ENCODE data around the gene DUSP14.
"Not testable (repeated sequence)": the region's sequence is repeated elsewhere in the genome, so short reads cannot be mapped to it uniquely, and the experiment has no call there.

DUSP14 gene

DNA sequence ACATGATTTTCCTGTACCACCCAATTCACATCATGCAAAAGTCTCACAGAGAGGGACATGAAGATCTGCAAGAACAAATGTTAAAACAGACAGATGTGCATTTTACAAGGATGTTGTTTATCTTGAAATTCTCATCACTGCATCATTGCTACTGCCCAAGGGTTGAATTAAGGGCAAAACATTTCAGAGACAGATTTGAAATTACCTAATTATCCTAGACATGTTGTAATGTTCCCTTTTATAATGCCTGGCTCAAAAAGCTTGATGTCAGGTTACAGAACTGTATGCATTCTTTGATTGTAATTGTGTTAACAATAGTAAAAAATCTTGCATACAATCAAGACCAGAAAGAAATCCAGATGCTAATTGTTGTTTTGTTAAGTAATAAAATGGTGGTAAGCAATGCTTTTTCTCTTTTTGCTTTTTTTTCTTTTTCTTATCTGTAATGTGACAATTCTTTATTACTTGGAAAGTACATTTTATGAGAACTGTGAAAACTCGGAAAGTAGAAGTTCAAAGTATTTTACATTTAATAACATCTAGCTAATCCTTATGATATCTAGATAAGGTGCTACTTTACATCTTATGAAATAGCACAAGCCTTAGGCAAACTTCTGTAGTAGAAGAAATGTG is 3.6 kb upstream of the DUSP14 start:
- DNase-seq: no peak

DNA sequence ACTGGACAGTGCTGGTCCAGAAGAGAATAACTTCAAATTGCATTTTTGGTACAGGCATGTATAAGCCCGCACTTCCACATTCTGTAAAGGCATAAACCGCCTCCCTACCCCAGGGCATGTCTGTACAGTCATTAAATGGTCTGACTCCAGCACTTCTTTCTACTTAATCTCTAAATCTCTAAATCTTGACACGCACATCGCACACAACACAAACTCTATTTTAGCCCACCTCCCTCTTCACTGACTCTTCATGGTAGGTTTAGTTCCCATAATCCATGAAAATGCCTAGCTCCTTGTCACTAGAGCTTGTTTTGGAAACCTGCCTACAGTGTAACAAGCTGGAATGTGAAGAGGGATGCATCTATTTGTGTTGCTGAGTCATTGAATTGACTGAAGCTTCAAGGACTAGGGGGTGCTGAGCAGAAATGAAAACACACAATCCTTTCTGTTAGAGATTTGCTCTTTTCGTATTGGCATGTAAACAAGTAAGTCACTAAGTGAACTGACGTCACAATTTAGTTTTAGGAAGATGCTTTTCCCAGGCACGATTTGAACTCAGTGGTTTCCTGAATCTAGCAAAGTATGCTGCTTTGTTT is 1.6 kb upstream of the DUSP14 start:
- DNase-seq: peak; percentile 85

DNA sequence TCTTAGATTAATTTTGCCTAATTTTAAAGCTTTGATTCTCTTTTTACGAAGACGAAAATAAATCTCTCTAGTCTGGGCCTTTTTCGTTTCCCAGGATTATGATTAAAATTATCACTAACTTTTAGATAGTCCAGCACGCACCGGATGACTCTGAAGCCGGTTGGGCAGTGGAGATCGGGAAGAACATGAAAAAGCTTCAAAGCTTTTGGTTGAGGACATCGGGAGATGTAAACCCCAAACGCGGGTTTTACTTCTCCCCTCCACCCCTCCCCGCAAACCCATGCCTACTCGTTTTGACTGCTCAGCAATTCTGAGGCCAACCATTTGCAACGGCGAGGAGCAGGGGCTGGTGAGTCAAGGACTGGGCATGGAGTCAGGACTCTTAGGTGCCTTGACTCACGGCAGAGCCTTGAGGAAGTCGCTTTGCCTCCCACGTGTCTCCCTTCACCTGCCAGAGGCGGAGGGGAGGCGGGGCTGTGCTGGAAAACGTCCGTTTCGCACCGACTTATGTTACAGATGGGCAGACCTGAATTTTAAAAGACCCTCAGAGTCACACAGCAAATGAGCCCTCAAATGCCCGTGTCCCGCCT is 989 bp upstream of the DUSP14 start:
- peak; percentile 61 for DNase-seq

DNA sequence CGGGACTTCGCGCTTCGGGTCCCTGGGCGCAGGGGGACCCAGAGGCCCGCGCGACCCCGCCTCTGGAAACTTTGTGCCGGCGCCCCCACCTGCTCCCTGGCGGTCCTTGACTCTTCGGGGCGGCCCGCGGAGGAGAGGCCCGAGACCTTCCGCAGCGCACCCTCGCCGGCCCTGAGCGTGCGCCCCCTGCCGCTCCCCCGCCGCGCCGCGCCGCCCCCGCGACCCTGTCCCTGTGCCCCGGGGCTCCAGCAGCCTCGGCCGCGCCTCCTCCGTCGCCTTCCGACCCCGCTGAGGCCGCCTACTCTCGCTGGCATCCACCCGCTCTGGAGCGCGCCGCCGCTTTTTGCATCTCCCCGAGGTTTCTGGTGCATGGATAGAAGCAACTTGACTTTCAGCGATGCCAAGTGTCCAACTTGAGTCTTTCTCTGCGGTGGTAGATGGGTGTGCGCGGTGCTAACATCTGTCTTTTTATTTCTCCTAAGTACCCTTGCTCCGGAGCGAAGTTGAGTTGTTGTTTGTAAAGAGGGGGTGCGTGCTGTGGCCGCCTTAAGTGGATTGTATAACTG is 414 bp downstream of the DUSP14 start:
- DNase-seq: peak; percentile 43

DNA sequence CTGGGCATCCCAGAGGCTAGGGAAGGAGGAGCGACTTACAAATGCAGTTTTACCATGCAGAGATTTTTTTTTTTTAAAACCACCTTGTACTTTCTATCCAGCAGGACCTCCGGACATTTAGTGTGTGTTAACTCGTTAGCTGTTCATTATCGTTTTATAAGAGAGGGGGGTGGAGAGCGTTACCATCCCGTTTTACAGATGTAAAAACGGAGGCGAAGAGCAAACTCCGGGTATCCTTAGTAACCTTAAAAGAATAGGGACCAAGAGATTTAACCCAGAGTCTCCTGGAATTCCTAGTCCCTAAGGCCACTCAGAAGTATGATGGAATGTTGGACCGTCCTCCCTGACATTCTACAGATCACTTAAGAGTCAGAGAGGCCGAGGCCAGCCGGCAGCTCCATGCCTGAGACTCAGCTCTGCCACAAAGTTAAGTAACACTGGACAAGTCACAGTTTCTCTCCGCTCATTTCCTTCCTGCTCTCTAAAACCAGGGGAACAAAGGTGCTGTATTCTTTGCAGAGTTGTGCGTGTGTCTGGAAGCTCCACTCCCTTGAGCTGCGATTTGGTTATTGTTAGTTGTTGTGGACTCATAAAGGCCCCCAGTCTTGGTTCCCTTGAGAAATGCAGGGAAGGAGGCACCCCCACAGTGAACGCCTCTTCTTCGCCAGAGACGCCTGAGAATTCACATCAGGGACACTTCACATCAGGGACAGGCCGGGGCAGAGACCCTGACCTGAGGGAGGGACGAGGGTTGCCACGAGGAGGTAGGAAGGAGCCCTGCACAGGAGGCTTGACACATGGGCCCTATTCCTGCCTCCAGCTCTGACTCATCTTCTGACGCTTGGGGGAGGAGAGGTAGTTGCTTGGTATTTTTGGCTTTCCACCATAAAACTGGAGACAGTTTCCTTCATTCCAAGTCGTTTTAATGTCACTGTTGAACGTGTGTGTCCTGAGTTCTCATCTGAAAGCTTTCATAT is 1.2 kb downstream of the DUSP14 start:
- no peak for DNase-seq

DNA sequence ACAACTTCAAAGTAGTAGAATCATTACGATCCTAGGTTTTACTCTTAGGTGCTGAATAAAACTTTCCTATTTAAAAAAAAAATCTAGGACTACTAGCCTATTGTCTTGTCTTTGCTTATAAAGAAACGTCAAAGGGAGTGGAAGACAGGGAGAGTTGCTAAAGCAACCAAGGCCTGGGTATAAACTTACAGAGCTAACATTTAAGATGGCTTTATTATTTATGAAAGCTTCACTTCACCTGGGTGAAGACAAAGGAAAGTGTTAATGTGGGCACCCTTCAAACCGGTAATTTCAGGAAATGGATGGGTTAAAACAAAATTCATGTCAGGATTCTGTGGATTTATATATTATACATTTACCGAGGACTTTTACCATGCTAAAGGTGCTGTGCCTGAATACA is 2.5 kb downstream of the DUSP14 start:
- DNase-seq: no peak

DNA sequence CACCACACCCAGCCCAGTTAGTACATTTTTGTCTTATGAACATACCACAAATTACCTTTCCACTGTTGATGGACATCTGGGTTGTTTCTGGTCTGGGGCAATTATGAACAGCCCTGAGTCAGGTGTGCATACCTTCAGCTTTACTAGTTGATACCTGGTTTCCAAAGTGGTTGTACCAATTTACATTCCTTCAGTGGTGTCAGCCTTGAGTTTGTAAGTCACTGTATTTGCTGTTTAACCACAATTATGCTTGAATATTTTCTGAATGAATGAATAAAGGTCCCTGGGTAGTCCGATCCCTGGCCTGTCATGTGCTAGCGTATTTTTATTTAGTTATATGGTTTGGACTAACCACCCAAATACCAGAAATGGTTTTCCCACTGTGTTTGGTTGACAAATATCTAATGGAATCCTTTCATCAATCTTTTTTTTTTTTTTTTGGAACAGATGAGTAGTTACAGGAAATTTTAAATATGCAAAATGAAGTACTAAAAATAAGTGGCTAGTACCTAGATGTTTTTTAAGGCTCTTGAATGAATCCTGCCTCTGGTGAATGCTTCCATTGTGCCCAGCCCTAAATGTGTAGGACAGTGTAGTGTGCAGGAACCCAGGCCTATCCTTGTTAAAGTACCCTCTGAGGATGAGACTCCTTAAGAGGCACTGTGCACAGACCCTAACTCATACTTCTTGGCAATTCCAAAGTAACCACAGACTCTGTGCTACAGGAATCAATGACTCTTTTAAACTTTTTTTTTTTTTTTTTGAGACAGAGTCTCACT is 3.7 kb downstream of the DUSP14 start:
- no peak for DNase-seq

DNA sequence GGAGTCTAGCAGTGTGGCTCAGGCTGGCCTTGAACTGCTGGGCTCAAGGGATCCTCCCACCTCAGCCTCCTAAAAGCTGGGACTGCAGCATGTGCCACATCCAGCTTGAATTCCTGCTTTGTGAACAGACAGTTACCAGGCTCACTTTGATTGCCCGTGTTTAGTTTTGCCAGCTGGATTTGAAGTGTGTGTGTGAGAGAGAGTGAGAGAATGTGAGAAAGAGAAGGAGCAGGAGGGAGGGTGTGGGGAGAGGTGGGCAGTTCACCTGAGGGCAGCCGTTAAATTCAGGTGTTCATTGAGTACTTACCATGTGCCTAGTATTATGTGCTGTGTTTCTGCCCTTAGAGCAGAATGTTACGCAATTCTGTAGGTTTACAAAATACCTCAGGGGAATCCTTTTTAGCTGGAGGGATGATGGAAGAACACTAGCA is 4.7 kb downstream of the DUSP14 start:
- DNase-seq: no peak

DNA sequence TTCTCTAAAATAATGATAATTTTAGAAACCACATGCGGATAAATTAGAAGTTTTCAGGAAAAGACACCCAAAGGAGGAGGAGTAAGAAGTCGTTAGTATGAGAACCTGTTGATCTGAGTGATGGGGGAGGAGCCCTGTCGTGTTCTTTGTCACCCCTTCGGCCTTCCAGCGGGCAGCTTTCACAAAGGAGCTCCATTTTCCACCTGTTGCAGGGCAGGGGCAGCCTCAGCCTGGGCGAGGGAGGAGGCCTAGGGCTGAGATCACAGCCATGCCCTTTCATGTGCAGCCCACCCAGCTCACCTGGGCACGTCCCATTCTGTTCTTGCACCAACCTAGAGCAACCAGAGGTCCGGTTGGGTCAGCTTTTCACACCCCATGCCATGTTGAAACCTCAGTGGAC is 5.3 kb downstream of the DUSP14 start:
- no peak for DNase-seq

DNA sequence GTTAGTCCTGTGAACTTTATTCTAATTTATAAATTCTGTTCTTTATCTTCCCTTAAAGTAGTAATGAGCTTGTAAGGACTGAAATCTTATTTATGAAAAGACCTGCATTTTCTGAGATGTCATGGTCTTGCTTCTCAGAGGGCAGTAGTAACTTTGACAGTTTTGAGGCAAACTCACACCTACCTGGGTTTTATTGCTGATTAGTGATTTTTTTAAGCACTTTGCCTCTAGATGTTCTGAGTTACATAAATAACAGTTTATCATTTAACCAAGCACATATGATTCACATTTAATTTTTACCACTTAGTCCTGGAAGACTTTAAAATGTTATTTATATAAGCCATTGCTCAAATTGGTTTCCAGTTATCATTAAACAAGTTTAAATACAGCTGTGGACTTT is 10.7 kb downstream of the DUSP14 start:
- DNase-seq: no peak

DNA sequence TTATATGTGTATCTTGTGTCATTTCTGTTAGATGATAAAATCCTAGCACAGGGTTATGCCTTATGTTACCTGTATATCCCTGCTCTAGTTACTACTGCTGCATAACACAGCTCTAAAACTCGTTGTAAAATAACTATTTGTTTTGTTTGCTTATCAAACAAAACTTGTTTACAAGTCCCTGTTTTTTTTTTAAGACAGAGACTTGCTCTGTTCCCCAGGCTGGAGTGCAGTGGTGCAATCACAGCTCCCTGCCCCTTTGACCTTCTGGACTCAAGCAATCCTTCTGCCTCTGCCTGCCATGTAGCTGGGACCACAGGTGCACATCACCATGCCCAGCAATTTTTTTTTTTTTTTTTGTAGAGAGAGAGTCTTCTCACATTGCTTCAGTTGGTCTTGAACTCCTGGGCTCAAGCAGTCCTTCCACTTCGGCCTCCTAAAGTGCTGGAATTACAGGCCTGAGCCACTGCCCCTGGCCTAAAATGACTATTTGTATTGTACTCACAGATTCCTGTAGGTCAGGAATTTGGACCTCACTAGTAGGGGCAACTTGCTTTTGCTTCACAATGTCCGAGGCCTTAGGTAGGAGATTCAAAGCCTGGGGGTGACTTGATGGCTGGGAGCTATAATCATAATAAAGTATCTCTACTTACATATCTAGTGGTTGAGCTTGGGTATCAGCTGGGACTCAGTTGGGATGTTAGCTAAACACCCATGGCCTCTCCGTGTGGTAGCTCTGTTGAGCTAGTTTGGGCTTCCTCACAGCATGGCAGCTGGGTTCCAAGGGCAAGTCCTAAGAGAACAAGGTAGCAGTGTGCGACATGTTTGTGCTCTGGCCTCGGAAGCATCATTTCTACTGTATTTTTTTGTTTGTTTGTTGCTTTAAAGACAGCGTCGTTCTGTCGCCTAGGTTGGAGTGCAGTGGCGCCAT is 12.6 kb downstream of the DUSP14 start:
- DNase-seq: no peak

DNA sequence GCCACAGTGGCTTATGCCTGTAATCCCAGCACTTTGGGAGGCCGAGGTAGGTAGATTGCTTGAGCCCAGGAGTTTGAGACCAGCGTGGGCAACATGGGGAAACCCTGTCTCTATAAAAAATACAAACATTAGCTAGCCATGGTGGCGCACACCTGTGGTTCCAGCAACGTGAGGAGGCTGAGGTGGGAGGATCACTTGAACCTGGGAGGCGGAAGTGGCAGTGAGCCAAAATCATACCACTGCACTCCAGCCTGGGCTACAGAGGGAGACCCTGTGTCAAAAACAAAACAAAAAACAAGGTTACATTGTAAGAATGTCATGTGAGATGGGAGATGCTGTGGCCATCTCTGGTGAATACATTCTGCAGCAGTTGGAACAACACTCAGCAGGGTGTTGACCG is 13.5 kb downstream of the DUSP14 start:
- no peak for DNase-seq

DNA sequence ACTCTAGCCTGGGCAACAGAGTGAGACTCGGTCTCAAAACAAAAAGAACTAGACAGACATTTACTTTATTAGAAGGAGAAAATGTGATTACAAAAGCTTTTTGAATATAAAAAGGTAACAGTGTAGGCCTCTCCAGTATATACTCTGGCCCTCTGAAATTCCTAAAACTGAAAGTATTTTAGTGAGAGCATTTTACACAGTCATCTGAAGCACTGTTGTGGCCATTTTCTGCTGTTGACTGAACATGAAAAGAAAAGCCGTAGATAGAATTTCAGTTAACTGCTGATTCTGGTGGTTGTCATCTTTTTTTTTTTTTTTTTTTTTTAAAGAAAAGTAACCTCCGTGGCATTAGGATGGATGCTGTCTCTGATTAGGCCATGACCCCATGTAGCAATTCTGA is 15.6 kb downstream of the DUSP14 start:
- no peak for DNase-seq

DNA sequence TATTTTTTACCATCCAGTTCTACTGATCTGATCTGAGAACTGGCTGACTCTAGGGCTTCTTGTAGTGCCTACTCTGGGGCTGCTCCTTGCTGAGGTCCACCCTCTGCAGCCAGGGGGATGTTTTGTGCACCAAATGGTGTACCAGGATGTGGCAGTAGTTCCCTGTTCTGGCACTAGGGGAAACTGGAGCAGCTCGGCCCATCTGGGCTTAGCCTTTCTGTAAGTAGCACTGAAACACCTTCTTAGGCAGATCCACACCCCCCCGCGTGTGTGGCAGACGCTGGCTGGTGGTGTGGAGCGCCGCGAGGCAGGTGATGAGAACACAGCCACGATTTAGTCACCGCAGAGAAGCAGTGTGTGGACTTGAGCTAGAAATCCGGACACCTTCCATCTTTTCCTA is 17.0 kb downstream of the DUSP14 start:
- no peak for DNase-seq

DNA sequence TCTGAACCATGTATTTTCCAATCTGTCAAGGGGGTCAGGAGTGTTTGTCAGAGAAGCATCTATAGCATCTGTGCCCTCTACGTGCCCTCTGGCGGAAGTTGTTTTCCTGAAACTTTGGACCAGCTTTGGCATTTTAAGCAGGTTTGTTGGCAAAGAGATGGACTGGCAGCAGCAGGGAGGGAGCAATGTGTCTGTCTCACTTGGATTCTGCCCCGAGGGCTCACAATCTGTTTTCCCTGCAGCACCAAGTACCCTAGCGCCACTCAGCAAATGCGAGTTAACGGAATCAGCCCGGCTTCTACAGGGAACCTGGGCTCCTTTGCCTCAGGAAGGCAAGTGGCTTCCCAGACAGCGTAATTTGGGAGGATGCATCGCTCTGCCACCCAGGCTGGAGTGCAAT is 17.4 kb downstream of the DUSP14 start:
- DNase-seq: no peak

DNA sequence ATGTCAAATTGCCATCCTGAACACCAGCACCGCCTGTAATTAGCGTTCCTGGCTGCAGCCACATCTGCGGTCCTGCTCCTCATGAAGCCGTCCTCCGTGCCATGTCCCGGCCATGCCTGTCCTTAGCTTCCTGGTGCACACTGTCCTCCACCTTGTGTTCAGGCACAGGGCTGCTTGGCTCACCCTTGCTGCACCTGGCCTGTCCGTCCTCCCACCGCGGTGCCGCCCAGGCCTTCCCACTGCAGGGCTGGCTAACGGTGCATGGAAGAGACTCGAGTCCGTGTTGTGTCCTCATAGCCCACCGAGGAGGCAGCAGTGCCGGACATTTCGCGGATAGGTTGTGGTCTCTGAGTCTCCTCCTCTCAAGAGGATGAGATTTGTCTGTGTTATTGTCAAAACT is 20.4 kb downstream of the DUSP14 start:
- DNase-seq: no peak

DNA sequence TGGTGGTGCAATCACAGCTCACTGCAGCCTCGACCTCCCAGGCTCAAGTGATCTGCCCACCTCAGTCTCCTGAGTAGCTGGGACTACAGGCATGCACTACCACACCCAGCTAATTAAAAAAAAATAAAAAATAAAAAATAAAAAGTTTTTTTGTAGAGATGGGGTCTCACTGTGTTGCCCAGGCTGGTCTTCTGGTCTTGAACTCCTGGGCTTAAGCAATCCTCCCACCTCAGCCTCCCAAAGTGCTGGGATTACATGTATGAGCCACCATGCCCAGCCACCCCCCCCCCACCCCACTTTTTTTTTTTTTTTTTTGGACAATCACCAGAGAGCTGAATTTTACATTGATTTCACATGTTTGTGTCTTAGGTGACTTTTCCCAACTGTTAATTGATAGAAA is 22.0 kb downstream of the DUSP14 start:
- not testable (repeated sequence) for DNase-seq

DNA sequence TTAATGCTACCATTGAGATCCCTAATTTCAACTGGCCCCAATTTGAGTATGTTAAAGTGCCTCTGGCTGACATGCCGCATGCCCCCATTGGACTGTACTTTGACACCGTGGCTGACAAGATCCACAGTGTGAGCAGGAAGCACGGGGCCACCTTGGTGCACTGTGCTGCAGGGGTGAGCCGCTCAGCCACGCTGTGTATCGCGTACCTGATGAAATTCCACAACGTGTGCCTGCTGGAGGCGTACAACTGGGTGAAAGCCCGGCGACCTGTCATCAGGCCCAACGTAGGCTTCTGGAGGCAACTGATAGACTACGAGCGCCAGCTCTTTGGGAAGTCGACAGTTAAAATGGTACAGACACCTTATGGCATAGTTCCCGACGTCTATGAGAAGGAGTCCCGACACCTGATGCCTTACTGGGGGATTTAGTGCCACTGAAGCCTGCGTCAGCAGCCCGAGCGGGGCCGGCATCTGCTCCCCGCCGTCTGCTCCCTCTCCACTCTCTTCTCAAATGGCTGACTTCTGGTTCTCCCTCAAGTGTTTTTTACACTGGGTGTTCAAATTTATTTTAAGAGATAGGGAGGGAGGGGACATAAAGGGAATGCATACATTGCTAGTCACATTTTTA is 22.9 kb downstream of the DUSP14 start:
- no peak for DNase-seq

DNA sequence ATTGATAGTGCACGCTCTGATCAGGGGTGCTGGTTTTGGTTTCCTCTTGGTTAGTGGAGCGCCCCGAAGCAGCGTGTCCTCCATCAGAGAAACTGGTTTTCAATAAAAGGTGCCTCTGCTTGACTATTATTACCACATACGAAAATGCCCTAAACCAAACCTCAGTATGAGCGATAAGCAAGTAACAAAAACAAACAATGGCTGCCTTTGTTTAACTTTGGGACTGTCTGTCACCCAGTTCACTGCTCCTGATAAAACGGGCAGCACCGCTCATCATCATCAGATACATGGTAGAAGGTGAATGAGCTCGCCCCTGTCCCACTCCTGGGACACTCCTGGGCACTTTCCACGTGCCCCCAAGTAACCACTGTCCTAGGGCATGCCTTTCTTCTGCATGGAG is 24.0 kb downstream of the DUSP14 start:
- no peak for DNase-seq

DNA sequence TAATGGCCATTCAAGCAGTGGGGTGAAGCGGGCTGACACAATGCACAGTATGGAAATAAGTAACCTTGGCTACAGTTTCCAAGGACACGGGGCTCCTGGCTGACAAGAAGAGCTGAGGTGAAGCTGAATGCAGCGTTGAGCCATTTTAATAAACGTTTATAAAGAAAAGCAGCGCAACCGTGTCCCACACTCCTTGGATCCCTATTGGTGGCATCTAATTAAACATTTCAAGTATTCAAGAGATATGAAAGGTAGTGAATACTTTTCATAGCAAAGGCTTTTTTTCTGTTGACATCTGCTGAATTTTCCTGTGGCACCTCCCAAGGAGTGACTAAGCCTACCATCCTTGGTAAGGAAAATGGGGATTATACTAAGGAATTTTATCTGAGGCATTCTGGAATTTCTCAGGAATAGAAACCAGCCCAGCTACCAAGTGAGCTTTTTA is 26.5 kb downstream of the DUSP14 start:
- no peak for DNase-seq

DNA sequence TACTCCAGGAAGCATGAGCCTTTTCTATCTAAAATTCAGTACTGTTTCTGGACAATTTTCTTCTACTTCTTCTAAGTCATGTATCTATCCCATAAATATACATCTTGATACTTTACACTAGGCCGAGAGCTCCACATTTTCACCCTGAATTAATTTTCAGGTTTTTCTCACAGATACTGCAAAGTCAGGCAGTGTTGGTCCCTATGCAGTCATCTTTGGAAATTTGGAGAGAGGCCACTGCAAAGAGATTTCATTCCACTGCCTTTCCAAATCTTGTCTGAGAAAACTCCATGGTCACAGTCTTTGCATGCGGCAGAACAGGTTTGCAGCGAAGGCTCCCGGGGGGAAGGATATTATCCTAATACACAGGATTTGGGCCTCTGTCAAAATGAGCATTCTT is 28.2 kb downstream of the DUSP14 start:
- DNase-seq: no peak
